ENCODE results near the gene TECTA.

DNA sequence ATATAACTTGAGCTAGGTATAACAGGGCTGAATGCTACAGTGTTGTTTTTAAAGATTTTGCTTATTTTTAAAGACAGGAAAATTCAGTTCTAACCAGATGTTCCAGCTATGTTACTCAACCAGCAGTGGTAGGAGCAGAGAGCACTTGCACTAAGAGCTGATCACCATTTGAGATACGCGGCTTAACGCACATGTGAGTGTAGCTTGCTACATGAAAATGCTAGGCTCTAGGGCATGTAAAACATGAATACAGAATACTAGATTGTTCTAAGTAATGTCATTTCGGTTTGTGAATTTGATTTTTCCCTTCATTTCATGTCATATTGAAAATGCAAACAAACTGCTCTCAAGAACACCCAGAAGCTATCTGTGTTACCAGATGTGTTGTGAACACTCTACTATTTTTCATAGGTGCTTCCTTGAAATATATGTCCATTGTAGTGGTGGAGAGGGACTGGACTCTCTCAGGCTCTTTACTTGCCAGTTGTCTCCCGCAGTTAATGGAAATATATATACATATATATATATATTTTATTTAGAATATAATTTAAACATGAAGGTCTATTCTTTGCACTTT, 10.8 kb upstream of the TECTA start:
- TF ChIP-seq, protein P1, sequence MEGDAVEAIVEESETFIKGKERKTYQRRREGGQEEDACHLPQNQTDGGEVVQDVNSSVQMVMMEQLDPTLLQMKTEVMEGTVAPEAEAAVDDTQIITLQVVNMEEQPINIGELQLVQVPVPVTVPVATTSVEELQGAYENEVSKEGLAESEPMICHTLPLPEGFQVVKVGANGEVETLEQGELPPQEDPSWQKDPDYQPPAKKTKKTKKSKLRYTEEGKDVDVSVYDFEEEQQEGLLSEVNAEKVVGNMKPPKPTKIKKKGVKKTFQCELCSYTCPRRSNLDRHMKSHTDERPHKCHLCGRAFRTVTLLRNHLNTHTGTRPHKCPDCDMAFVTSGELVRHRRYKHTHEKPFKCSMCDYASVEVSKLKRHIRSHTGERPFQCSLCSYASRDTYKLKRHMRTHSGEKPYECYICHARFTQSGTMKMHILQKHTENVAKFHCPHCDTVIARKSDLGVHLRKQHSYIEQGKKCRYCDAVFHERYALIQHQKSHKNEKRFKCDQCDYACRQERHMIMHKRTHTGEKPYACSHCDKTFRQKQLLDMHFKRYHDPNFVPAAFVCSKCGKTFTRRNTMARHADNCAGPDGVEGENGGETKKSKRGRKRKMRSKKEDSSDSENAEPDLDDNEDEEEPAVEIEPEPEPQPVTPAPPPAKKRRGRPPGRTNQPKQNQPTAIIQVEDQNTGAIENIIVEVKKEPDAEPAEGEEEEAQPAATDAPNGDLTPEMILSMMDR (conservative IDR thresholded peaks at IDR 0.05 in 1 of 2, IDR thresholded peaks at IDR 0.05 in 1 of 2; ENCODE audit: low read depth in 1 of 2, low read length in 2 of 2), result no peak
- no peak for TF ChIP-seq EZH2 (IDR thresholded peaks at IDR 0.05; ENCODE audit: low read length, missing control alignments)
